Cardiac muscle cell (in vitro differentiated cells and primary cell): ENCODE measurements around the gene ANAPC13. TPM values are rescaled to one million over a fixed set of nuclear protein-coding genes. Genes with fewer than 3 reads are reported as not detected.

Source experiments
- DNase-seq, 2 donors: peaks; one replicate each; pipeline versions ENCODE4 v3.0.0 to v3.0.0-alpha.2; 2010 to 2017; ENCODE audit warnings: low read depth in 1 of 2, low spot score in 1 of 2
- H3K27ac ChIP-seq: fragments of 200-600 bp; sonication (generic); 2 replicates; pipeline ENCODE4 v1.5.1; 2016
- H3K27me3 ChIP-seq: fragments of 200-600 bp; sonication (generic); 2 replicates; pipeline ENCODE4 v1.6.0; 2016; ENCODE audit warnings: control low read depth
- H3K36me3 ChIP-seq: fragments of 200-600 bp; sonication (generic); 2 replicates; pipeline ENCODE4 v1.5.1; 2016; ENCODE audit warnings: control low read depth
- H3K4me1 ChIP-seq: fragments of 200-600 bp; sonication (generic); 2 replicates; pipeline ENCODE4 v1.8.1; 2017; ENCODE audit warnings: low read depth, mild to moderate bottlenecking, mixed run types
- H3K4me3 ChIP-seq: fragments of 200-600 bp; sonication (generic); 2 replicates; pipeline ENCODE4 v1.5.1; 2016; ENCODE audit warnings: mild to moderate bottlenecking
- H3K9me3 ChIP-seq: fragments of 200-600 bp; sonication (generic); 2 replicates; pipeline ENCODE4 v1.5.1; 2017; ENCODE audit warnings: low read depth, mild to moderate bottlenecking, control low read depth
- polyA plus RNA-seq: library from polyadenylated mRNA; unstranded; fragments of >200 nt; fragmentation: Nextera tagmentation; extraction: Ambion mirVana; gene quantifications from 2 replicates; pipeline ENCODE4 v1.2.1, GENCODE V29; 2016
- total RNA-seq: library from RNA; depleted of rRNA; stranded (reverse); fragments of >200 nt; gene quantifications from 2 replicates; pipeline ENCODE4 v1.2.3, GENCODE V29; 2016
- TF ChIP-seq, protein P1 (sequence below): IDR thresholded peaks from 2 replicates; pipeline ENCODE4 v1.5.1; 2012; ENCODE audit warnings: low read depth, mild to moderate bottlenecking, low read length

ANAPC13 gene
- total and polyA plus RNA-seq, 2 experiments from 2014 or later = 44.9 to 157 TPM

DNA sequence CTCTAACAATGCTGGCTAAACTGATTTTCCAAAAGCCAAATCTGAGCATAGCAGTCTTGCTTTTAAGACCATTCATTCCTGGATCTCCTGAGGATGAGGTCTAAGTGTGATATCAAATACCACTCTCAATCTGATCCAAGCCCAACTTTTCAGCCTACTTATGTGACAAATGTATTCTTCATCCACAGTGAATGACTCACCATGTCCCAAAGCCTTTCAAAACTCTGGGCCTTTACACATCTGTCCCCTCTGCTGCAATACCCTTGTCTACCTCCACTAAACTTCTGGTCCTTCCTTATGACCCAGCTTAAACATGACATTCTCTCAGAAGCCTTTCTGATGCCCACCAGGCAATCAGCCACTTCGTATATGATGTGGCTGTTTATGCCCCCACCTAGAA lies 4.6 kb downstream of the ANAPC13 start:
- peaks cover 7% of the 10 kb centered on the region for H3K4me1 ChIP-seq
- H3K36me3 ChIP-seq = peaks cover 32% of the 10 kb centered on the region

DNA sequence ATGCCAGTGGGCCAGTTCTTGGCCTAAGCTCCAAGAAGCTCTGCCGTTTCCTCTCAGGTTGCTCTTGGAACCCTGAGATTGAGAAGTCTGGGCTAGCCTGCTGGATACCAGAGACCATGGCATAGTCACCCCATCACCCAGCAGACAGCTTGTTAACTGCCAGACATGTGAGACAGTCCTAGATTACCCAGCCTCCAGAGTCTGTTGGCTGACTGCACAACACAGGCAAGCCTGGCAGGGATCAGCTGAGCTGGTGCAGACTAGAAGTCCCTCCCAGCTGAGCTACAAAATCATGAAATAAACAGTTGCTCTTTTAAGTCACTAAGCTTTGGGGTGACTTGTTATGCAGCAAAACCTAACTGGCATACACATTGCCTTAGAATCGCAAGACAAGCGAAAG lies 5.2 kb downstream of the ANAPC13 start:
- Histone ChIP-seq H3K9me3 (no peaks in the 10 kb centered on the region), H3K4me1 (peaks cover 7% of the 10 kb centered on the region), H3K27ac (no peak overlapping the region), H3K27me3 (no peaks in the 10 kb centered on the region), H3K36me3 (peaks cover 32% of the 10 kb centered on the region), H3K4me3 (no peak overlapping the region)
- no peak for DNase-seq
- TF ChIP-seq, protein P1, sequence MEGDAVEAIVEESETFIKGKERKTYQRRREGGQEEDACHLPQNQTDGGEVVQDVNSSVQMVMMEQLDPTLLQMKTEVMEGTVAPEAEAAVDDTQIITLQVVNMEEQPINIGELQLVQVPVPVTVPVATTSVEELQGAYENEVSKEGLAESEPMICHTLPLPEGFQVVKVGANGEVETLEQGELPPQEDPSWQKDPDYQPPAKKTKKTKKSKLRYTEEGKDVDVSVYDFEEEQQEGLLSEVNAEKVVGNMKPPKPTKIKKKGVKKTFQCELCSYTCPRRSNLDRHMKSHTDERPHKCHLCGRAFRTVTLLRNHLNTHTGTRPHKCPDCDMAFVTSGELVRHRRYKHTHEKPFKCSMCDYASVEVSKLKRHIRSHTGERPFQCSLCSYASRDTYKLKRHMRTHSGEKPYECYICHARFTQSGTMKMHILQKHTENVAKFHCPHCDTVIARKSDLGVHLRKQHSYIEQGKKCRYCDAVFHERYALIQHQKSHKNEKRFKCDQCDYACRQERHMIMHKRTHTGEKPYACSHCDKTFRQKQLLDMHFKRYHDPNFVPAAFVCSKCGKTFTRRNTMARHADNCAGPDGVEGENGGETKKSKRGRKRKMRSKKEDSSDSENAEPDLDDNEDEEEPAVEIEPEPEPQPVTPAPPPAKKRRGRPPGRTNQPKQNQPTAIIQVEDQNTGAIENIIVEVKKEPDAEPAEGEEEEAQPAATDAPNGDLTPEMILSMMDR = no peak

More for the DNA sequence above, 4.6 kb downstream of the ANAPC13 start:
- Histone ChIP-seq H3K27me3 (no peaks in the 10 kb centered on the region), H3K4me3 (no peak overlapping the region), H3K9me3 (no peaks in the 10 kb centered on the region), H3K27ac (no peak overlapping the region)
- TF ChIP-seq, protein P1 = no peak
- DNase-seq = no peak

DNA sequence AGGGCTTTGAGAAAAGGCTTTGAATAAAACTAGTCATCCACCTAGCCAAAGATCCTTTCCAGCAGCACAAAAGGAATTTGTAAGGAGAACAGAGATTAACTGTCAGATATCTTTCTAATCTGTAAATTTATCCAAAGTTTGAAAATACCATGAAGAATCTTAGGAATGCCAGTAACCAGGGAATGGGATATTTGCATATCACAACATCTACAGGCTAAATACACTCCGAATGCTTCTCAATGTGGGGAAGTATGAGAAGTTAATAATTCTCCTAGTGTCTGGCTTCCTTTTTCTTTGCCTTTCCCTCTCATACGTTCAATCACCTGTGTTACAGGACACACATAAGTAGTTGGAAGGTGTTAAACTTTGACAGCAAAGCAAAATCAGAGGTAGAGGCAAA lies 7.8 kb downstream of the ANAPC13 start:
- DNase-seq = no peak
- H3K9me3 ChIP-seq = no peaks in the 10 kb centered on the region
- H3K4me1 ChIP-seq = no peaks in the 10 kb centered on the region
- no peak overlapping the region for H3K27ac ChIP-seq
- no peak overlapping the region for H3K4me3 ChIP-seq
- peaks cover 32% of the 10 kb centered on the region for H3K36me3 ChIP-seq
- TF ChIP-seq, protein P1 = no peak
- H3K27me3 ChIP-seq = no peaks in the 10 kb centered on the region

DNA sequence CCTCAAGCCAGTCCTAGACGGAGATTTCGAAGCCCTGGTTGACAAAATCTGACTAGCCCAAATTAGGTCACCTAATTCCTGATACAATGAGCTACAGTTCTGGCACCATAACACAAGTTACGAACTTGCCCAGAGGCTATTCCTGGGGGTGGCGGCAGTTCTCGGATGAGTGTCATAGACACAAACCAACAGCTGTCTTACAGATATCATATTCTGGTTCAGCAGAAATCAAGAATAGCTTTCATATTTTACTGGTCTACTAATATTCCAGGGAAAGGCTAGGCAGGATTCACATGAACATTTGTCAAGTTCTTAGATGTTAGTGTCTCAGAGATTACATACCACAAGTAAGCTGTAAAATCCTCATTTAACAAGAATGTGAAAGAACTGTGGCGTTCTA lies 8.8 kb downstream of the ANAPC13 start:
- TF ChIP-seq, protein P1 = no peak
- no peaks in the 10 kb centered on the region for H3K27me3 ChIP-seq
- H3K36me3 ChIP-seq = peaks cover 25% of the 10 kb centered on the region
- no peaks in the 10 kb centered on the region for H3K9me3 ChIP-seq
- no peak overlapping the region for H3K27ac ChIP-seq
- no peak overlapping the region for H3K4me3 ChIP-seq
- DNase-seq = no peak
- no peaks in the 10 kb centered on the region for H3K4me1 ChIP-seq

DNA sequence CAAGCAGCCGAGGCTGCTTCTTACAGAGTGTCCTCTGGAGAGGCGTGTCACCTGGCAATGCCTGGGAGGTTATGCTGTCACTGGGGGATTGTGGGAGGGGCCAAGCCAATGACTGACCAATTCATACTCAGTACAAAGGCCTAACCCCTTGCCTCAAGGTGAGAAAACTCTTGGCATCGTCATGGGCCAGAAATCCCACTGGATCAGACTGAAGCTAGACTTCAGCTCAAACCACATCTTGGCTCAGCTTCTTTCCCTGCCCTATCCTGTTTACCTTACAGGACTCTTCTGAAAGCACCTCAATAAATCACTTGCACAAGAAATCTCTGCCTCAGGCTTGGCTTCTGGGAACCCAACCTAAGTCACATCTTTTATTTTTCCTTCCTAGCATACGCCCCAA lies 9.5 kb downstream of the ANAPC13 start:
- Histone ChIP-seq H3K9me3 (no peaks in the 10 kb centered on the region), H3K36me3 (peaks cover 18% of the 10 kb centered on the region), H3K4me3 (no peak overlapping the region), H3K27me3 (no peaks in the 10 kb centered on the region), H3K27ac (no peak overlapping the region), H3K4me1 (no peaks in the 10 kb centered on the region)
- TF ChIP-seq, protein P1 = no peak
- DNase-seq = no peak

DNA sequence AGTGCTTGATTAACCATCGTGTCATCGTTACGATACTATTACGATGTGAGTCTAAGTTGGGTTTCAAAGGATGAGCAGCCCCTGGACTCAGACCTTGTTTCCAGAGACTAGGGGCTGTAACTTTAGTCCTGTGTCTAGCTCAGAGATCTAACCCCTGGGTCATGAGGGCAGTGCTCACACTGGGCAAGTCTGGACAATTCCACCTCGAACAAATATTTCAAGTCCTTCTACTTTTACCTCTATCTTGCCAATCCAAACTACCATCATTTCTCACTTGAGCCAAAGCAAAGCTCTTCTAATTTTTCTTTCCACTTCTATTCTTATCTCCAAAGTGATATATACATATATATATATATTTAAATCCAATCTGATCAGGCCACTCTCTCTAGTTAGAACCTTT lies 10.8 kb downstream of the ANAPC13 start:
- no peaks in the 10 kb centered on the region for H3K4me1 ChIP-seq
- H3K36me3 ChIP-seq = peaks cover 17% of the 10 kb centered on the region
- no peaks in the 10 kb centered on the region for H3K27me3 ChIP-seq
- H3K4me3 ChIP-seq = no peak overlapping the region
- TF ChIP-seq, protein P1 = no peak
- no peak overlapping the region for H3K27ac ChIP-seq
- no peaks in the 10 kb centered on the region for H3K9me3 ChIP-seq
- DNase-seq = no peak
